Skin epidermis (tissue), 12 donors: ENCODE results near the gene CALHM2.
"Not testable (repeated sequence)": the region's sequence is repeated elsewhere in the genome, so short reads cannot be mapped to it uniquely, and the experiment has no call there.

Experiments
- H3K27ac ChIP-seq, 21 experiments: fragments of 200-600 bp; sonication (generic) in 11 of 21; one replicate each; pipeline ENCODE4 v1.5.0; 2020; ENCODE audit warnings: mild to moderate bottlenecking in 3 of 21, inconsistent platforms in 2 of 21, moderate library complexity in 2 of 21
- H3K4me3 ChIP-seq, 7 experiments: fragments of 200-600 bp; sonication (generic) in 2 of 7; one replicate each; pipeline ENCODE4 v1.5.0; 2020; ENCODE audit warnings: inconsistent platforms in 2 of 7, mild to moderate bottlenecking in 2 of 7, moderate library complexity in 1 of 7

Gene CALHM2

GRCh38 chr10:103451831-103452505 is at the start of gene CALHM2:
CALHM2 (minus strand) TSS chr10:103452370; CDS start chr10:103449941, 2,429 bp downstream.
- Histone ChIP-seq H3K27ac (peak within 1 kb of the TSS; percentile 69 to 98 (median 90)), H3K4me3 (peak within 1 kb of the TSS; percentile 58 to 76 (median 65))

- no peak overlapping the region for H3K4me3 ChIP-seq
- no peak overlapping the region for H3K27ac ChIP-seq
Observed at GRCh38 chr10:103501186-103501585, 49.0 kb upstream of the CALHM2 start.

GRCh38 chr10:103500481-103500880 is 48.3 kb upstream of the CALHM2 start:
- Histone ChIP-seq H3K27ac (no peak overlapping the region), H3K4me3 (no peak overlapping the region)

GRCh38 chr10:103499881-103500280 is 47.7 kb upstream of the CALHM2 start:
- Histone ChIP-seq H3K4me3 (no peak overlapping the region), H3K27ac (no peak overlapping the region)

GRCh38 chr10:103498936-103499638 is 46.9 kb upstream of the CALHM2 start:
- no peak overlapping the region for H3K4me3 ChIP-seq
- no peak overlapping the region for H3K27ac ChIP-seq

- no peak overlapping the region for H3K27ac ChIP-seq
- no peak overlapping the region for H3K4me3 ChIP-seq
Observed at GRCh38 chr10:103497161-103497915, 45.2 kb upstream of the CALHM2 start.

GRCh38 chr10:103495321-103495720 is 43.2 kb upstream of the CALHM2 start:
- no peak overlapping the region for H3K4me3 ChIP-seq

GRCh38 chr10:103493916-103494877 is 42.0 kb upstream of the CALHM2 start:
- no peak overlapping the region for H3K27ac ChIP-seq

More at GRCh38 chr10:103495321-103495720, 43.2 kb upstream of the CALHM2 start:
- H3K27ac ChIP-seq = no peak overlapping the region

GRCh38 chr10:103493362-103493915 is 41.3 kb upstream of the CALHM2 start, which contains the start of gene NEURL1:
NEURL1 (plus strand) TSS chr10:103493705; CDS start chr10:103494388, 683 bp downstream.
- H3K4me3 ChIP-seq = peak within 1 kb of the TSS; percentile 37 to 61 (median 53)
- H3K27ac ChIP-seq = no peak within 1 kb of the TSS

More at GRCh38 chr10:103493916-103494877, 42.0 kb upstream of the CALHM2 start:
- peak overlapping the region; percentile 37 to 61 (median 53) for H3K4me3 ChIP-seq

- Histone ChIP-seq H3K27ac (no peak overlapping the region), H3K4me3 (no peak overlapping the region)
Observed at GRCh38 chr10:103492655-103493261, 40.6 kb upstream of the CALHM2 start.

- no peak overlapping the region for H3K27ac ChIP-seq
- H3K4me3 ChIP-seq = no peak overlapping the region
Observed at GRCh38 chr10:103491729-103492364, 39.7 kb upstream of the CALHM2 start.

- Histone ChIP-seq H3K27ac (peak overlapping the region in 2 of 21 experiments; percentile 11 to 24), H3K4me3 (no peak overlapping the region)
Observed at GRCh38 chr10:103490986-103491314, 38.8 kb upstream of the CALHM2 start.

- H3K4me3 ChIP-seq = no peak overlapping the region
- no peak overlapping the region for H3K27ac ChIP-seq
Observed at GRCh38 chr10:103487410-103487708, 35.2 kb upstream of the CALHM2 start.

- not testable (repeated sequence) for H3K27ac ChIP-seq, H3K4me3 ChIP-seq
Observed at GRCh38 chr10:103486635-103487409, 34.7 kb upstream of the CALHM2 start.

- no peak overlapping the region for H3K4me3 ChIP-seq
- H3K27ac ChIP-seq = no peak overlapping the region
Observed at GRCh38 chr10:103481974-103482531, 29.9 kb upstream of the CALHM2 start.

GRCh38 chr10:103480521-103480920 is 28.4 kb upstream of the CALHM2 start:
- no peak overlapping the region for H3K27ac ChIP-seq
- H3K4me3 ChIP-seq = no peak overlapping the region

GRCh38 chr10:103479135-103479534 is 27.0 kb upstream of the CALHM2 start, which contains the start of gene CALHM3:
CALHM3 (minus strand) TSS chr10:103479240; CDS start chr10:103479032, 208 bp downstream.
- Histone ChIP-seq H3K4me3 (no peak within 1 kb of the TSS), H3K27ac (no peak within 1 kb of the TSS)
